PC-9 (cell line): Measurements from ENCODE around the gene UNC13A. TPM values are rescaled to one million over a fixed set of nuclear protein-coding genes. Genes with fewer than 3 reads are reported as not detected.

Experiments used
- BruUV-seq: library from RNA; stranded (reverse); fragments of 400-500 nt; replicated peaks from 2 replicates; lab custom pipeline; 2021; lab: Mats Ljungman, UMichigan
- CTCF ChIA-PET: fragments of 300-600 bp; sonication (Branson Sonifier 250); formaldehyde crosslinking; loops from one replicate; lab custom pipeline; 2022; ENCODE audit warnings: antibody characterized with exemption; lab: Charles Lee
- POLR2A ChIA-PET: fragments of 300-600 bp; sonication (Branson Sonifier 250); formaldehyde crosslinking; loops from one replicate; lab custom pipeline; 2022; ENCODE audit warnings: antibody characterized with exemption; ENCODE audit not compliant: unreplicated experiment; lab: Charles Lee
- DNase-seq, 2 experiments: peaks; one replicate each; pipeline versions ENCODE4 v3.0.0 to v3.0.0-alpha.2; 2015 to 2022; ENCODE audit warnings: mixed read lengths in 1 of 2
- H2AFZ ChIP-seq: fragments of 200-600 bp; sonication (generic); 2 replicates; pipeline ENCODE4 v1.8.1; 2017; ENCODE audit warnings: antibody characterized with exemption
- H3F3A ChIP-seq: fragments of 200-600 bp; sonication (generic); 2 replicates; pipeline ENCODE4 v1.8.1; 2017; ENCODE audit warnings: antibody characterized with exemption, mild to moderate bottlenecking, low read depth; ENCODE audit not compliant: insufficient read depth
- H3K27ac ChIP-seq: fragments of 200-600 bp; sonication (generic); 2 replicates; pipeline ENCODE4 v1.6.1; 2016; ENCODE audit warnings: mixed run types
- H3K27me3 ChIP-seq: fragments of 200-600 bp; sonication (generic); 2 replicates; pipeline ENCODE4 v1.6.1; 2016; ENCODE audit warnings: low read depth, mixed run types; ENCODE audit not compliant: insufficient read depth
- H3K36me3 ChIP-seq: fragments of 200-600 bp; sonication (generic); 2 replicates; pipeline ENCODE4 v1.6.1; 2016; ENCODE audit warnings: low read depth, mixed run types
- H3K4me1 ChIP-seq: fragments of 200-600 bp; sonication (generic); replicated peaks from 2 replicates; pipeline ENCODE4 v1.6.1; 2016; ENCODE audit warnings: mixed run types; ENCODE audit not compliant: insufficient read depth
- H3K4me2 ChIP-seq: fragments of 200-600 bp; sonication (generic); 2 replicates; pipeline ENCODE4 v1.6.1; 2017; ENCODE audit warnings: mixed run types
- H3K4me3 ChIP-seq: fragments of 200-600 bp; sonication (generic); 2 replicates; pipeline ENCODE4 v1.6.1; 2016; ENCODE audit warnings: mixed run types
- H3K79me2 ChIP-seq: fragments of 200-600 bp; sonication (generic); 2 replicates; pipeline ENCODE4 v1.6.1; 2017; ENCODE audit warnings: low read depth, mixed run types
- H3K9me2 ChIP-seq: fragments of 200-600 bp; sonication (generic); 2 replicates; pipeline ENCODE4 v1.8.1; 2017; ENCODE audit warnings: mild to moderate bottlenecking; ENCODE audit not compliant: insufficient read depth
- H3K9me3 ChIP-seq: fragments of 200-600 bp; sonication (generic); 2 replicates; pipeline ENCODE4 v1.8.1; 2016; ENCODE audit warnings: low read depth; ENCODE audit not compliant: insufficient read depth
- H4K20me1 ChIP-seq: fragments of 200-600 bp; sonication (generic); 2 replicates; pipeline ENCODE4 v1.8.1; 2017; ENCODE audit not compliant: insufficient read depth
- EZH2 ChIP-seq: fragments of 200-600 bp; sonication (generic); IDR thresholded peaks from 2 replicates; pipeline ENCODE4 v1.8.0; 2017; ENCODE audit warnings: antibody characterized with exemption, low read depth
- intact Hi-C: fragments of 100-400 bp; cut with micrococcal nuclease; formaldehyde crosslinking; loops from one replicate; pipeline ENCODE4 v1.10.0; 2022; ENCODE audit not compliant: unreplicated experiment
- total RNA-seq: library from RNA; stranded (reverse); gene quantifications from 2 replicates; pipeline ENCODE4 v1.2.3, GENCODE V29; 2021
- TF ChIP-seq, protein P1 (sequence below): fragments of 200-600 bp; sonication (generic); conservative IDR thresholded peaks from 2 replicates; pipeline ENCODE4 v1.6.1; 2017; ENCODE audit warnings: mixed run types, antibody characterized with exemption, mild to moderate bottlenecking, moderate library complexity

UNC13A gene
- total RNA-seq, 1 experiment from 2014 or later, result 0.17 TPM

DNA sequence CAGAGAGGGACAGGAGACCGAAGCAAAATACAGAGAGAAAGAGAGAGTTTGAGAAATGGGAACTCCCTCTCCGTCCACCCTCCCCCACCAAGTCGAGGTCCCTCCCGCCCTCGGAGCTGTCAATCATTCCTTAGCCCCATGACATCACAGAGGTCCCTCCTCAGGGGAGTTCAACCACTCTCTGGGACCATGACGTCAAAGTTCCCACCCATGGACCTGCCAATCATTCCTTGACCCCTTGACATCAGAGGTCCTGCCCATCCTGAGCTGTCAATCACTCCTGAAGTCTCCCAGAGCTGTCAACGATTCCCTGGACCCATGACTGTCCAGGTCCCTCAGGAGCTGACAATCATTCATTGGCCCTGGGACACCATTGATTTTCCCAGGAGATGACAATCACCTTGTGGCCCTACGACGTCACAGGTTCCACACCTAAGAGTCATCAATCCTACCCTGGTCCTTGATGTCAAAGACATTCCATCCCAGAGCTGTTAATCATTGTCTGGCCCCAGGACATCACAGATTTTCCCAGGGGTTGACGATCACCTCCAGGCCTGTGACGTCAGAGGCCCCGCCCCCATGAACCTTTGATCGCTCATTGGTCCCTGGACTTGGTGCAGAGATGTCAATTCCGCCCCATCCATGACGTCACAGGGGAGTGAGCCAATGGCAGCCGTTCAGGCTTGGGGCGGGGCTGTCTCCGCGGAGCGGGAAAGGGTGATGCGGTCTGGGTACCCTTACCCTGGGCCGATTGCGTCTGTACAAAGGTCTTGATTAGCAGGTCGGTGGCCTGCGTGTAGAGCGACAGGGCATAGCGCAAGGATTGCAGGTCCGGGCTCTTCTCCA, 71.0 kb downstream of the UNC13A start:
- Histone ChIP-seq H3K4me3 (no peak overlapping the region), H4K20me1 (no peaks in the 10 kb centered on the region), H2AFZ (no peak overlapping the region), H3K27me3 (peaks cover 14% of the 10 kb centered on the region; the same call in 1 of the 2 replicates), H3K36me3 (no peaks in the 10 kb centered on the region), H3K79me2 (no peaks in the 10 kb centered on the region), H3K9me3 (no peaks in the 10 kb centered on the region), H3F3A (no peaks in the 10 kb centered on the region), H3K4me2 (peak overlapping the region; percentile 51), H3K4me1 (no peaks in the 10 kb centered on the region), H3K9me2 (no peaks in the 10 kb centered on the region), H3K27ac (no peak overlapping the region)
- CTCF ChIA-PET, result no interaction called here
- TF ChIP-seq, protein P1, sequence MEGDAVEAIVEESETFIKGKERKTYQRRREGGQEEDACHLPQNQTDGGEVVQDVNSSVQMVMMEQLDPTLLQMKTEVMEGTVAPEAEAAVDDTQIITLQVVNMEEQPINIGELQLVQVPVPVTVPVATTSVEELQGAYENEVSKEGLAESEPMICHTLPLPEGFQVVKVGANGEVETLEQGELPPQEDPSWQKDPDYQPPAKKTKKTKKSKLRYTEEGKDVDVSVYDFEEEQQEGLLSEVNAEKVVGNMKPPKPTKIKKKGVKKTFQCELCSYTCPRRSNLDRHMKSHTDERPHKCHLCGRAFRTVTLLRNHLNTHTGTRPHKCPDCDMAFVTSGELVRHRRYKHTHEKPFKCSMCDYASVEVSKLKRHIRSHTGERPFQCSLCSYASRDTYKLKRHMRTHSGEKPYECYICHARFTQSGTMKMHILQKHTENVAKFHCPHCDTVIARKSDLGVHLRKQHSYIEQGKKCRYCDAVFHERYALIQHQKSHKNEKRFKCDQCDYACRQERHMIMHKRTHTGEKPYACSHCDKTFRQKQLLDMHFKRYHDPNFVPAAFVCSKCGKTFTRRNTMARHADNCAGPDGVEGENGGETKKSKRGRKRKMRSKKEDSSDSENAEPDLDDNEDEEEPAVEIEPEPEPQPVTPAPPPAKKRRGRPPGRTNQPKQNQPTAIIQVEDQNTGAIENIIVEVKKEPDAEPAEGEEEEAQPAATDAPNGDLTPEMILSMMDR, result no peak
- TF ChIP-seq EZH2, result no peak
- no TSS peak for BruUV-seq
- intact Hi-C loops, result no loop called here
- DNase-seq, result peak in 1 of 2 experiments; percentile 81
- POLR2A ChIA-PET, result interaction anchor here (0.6 kb wide), 1 partner anchor 60 kb away, joined by 16 read pairs; no protein-coding TSS in a partner anchor

DNA sequence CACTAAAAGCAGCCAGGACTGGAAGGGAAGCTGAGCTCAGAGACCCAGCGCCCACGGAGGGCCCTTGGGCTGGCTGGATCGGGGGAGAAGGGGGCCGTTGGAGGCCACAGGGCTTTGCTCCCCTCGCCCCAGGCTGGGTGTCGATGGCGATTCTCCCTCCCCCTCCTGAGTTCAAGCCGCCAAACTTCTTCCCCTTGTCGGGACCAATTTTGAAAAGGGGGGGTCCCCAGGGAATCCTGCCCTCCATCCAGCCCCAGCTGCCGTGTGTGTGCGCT, 71.5 kb downstream of the UNC13A start:
- no peaks in the 10 kb centered on the region for H3F3A ChIP-seq
- TF ChIP-seq EZH2, result no peak
- TF ChIP-seq, protein P1, result no peak
- H3K36me3 ChIP-seq, result no peaks in the 10 kb centered on the region
- H4K20me1 ChIP-seq, result no peaks in the 10 kb centered on the region
- H3K9me3 ChIP-seq, result no peaks in the 10 kb centered on the region
- H3K4me2 ChIP-seq, result peak overlapping the region; percentile 51
- H3K27me3 ChIP-seq, result peaks cover 14% of the 10 kb centered on the region; the same call in 1 of the 2 replicates
- H2AFZ ChIP-seq, result no peak overlapping the region
- no peak for DNase-seq
- no peaks in the 10 kb centered on the region for H3K4me1 ChIP-seq
- no peak overlapping the region for H3K27ac ChIP-seq
- no TSS peak for BruUV-seq
- intact Hi-C loops, result no loop called here
- ChIA-PET CTCF (no interaction called here), POLR2A (interaction anchor here (0.6 kb wide), 1 partner anchor 60 kb away, joined by 16 read pairs; no protein-coding TSS in a partner anchor)
- no peak overlapping the region for H3K4me3 ChIP-seq
- no peaks in the 10 kb centered on the region for H3K79me2 ChIP-seq
- no peaks in the 10 kb centered on the region for H3K9me2 ChIP-seq

DNA sequence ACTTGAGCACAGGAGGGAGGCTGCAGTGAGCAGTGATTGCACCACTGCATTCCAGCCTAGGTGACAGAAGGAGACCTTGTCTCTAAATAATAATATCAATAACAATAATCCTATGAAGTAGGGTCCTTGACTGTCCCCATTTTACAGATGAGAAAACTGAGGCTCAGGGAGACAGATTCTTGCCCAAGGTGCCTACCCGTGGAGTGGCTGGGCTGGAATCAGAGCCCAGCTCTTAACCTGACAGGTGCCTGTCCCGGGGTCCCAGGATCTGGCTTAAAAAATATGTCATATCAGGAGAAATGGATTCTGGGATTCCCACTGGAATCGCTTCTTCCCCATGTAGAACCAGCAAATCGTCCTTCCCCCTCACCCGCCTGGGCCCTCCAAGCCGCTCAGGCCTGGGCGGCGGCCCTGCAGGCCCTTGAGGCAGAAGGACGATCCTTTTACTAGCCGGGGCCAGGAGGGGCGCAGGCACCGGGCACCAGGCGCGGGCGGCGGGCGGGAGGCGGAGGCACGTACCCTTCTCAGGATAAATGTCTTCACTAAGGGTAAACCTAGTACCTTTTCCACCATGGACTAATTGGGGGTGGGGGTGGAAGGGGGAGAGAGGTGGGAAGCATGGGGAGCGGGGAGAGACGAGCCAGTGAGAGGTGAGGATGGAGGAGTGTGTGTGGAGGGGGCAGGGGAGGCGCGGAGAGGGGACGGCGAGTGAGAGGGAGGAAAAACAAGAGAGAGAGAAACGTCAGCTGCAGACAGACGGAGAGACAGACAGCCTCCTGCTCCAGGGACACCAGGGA, 72.1 kb downstream of the UNC13A start:
- Histone ChIP-seq H3K4me2 (peak overlapping the region; percentile 51), H3K27ac (no peak overlapping the region), H2AFZ (no peak overlapping the region), H3K4me1 (no peaks in the 10 kb centered on the region), H3K9me2 (no peaks in the 10 kb centered on the region), H4K20me1 (no peaks in the 10 kb centered on the region), H3F3A (no peaks in the 10 kb centered on the region), H3K36me3 (no peaks in the 10 kb centered on the region), H3K4me3 (no peak overlapping the region), H3K79me2 (no peaks in the 10 kb centered on the region), H3K27me3 (peaks cover 14% of the 10 kb centered on the region; the same call in 1 of the 2 replicates), H3K9me3 (no peaks in the 10 kb centered on the region)
- BruUV-seq, result no TSS peak
- intact Hi-C loops, result no loop called here
- no peak for DNase-seq
- CTCF ChIA-PET, result no interaction called here
- no peak for TF ChIP-seq EZH2
- TF ChIP-seq, protein P1, result no peak
- POLR2A ChIA-PET, result no interaction called here
